Right renal cortex interstitium (tissue), 3 donors: ENCODE data around the gene IL11. TPM values are rescaled to one million over a fixed set of nuclear protein-coding genes. Genes with fewer than 3 reads are reported as not detected.
A peak's percentile ranks its signal among the peaks of the same experiment; 100 is the strongest.
"Not testable (repeated sequence)": the region's sequence is repeated elsewhere in the genome, so short reads cannot be mapped to it uniquely, and the experiment has no call there.

Experiments
- DNase-seq, 3 donors: peaks; one replicate each; pipeline ENCODE4 v3.0.0-alpha.2; 2013; ENCODE audit warnings: low read depth in 3 of 3, low spot score in 2 of 3
- polyA plus RNA-seq, 3 donors: library from polyadenylated mRNA; unstranded; fragments of 120-200 nt; gene quantifications; one replicate each; pipeline ENCODE4 v1.2.1, GENCODE V29; 2013; ENCODE audit not compliant: insufficient read length in 3 of 3

IL11 gene
- 1 to 10 TPM in 1 of 3 donors, under 1 TPM in 2; 0.69 to 1.0 (median 0.90) TPM for polyA plus RNA-seq

- no peak for DNase-seq
Measured at GRCh38 chr19:55370305-55370988, at the start of gene IL11. Gene IL11 (minus strand): TSS chr19:55370463. CDS start chr19:55370310, 153 bp downstream.

DNA sequence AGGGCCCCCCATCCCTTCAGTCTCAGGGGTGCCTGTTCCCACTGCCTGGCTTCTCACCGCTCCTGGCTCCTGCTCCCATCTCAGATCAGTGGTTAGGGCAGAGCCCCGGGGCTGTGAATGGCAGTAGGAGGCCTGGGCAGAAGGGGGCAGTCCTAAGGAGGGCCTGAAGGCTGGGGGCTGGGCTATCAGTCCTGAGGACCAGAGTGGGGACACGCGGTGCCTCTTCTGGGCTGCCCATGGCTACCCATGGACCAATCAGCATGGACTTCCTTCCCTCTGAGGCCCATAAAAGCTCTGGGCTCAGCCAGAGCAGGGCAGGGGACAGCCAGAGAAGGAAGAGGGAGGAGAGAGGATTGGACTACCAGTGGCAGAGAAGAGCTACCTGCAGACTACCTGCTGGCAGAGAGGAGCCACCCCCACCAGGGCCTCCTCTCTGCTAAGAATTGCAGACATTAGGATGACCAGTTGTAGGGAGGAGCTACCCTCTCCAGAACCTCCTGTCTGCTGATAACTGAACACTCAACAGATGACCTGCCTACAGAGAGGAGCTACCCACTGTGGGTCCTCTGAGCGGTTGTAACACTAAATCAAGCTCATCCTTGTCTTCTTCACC lies 49.5 kb upstream of the IL11 start:
- no peak for DNase-seq

- no peak for DNase-seq
Measured at GRCh38 chr19:55419103-55419502, 48.8 kb upstream of the IL11 start.

- DNase-seq, result peak in 1 of 3 donors; percentile 61
Measured at GRCh38 chr19:55418185-55418584, 47.9 kb upstream of the IL11 start.

- DNase-seq, result no peak
Measured at GRCh38 chr19:55410168-55410567, 39.9 kb upstream of the IL11 start.

GRCh38 chr19:55409179-55409578 lies 38.9 kb upstream of the IL11 start:
- not testable (repeated sequence) for DNase-seq

DNA sequence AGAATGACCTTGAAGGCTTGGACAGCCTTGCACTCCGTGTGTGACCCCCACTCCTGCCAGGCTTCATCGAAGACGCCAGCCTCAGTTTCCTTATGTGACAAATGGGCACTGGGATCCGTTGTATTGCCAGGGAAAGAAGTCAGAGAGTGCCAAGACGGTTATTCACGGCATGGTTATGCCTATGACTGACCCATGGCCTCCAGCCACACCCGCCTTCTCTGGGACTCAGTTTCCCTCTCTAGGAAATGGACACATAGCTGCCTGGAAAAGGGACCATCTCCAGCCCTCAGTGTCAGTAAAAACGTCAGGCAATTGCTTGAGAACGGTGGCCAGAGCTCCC lies 38.2 kb upstream of the IL11 start:
- no peak for DNase-seq

- DNase-seq, result peak; percentile 97
Measured at GRCh38 chr19:55407800-55408532, 37.7 kb upstream of the IL11 start.

DNA sequence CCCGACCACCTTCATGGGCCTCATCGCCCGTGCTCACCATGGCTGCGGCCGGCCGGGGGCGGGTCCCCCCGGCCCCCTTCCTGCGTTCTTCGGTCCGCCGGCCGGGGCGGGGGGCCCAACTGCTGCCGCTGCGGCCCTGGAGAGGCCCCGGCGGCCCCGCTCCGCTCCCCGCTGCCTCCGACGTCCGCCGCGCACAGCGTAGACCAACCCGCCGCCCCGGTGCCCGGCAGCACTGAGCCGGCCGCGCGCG lies 37.2 kb upstream of the IL11 start, which contains the start of gene UBE2S:
TSS of gene UBE2S (minus strand) at position 239 of the 250 bp plus-strand sequence. CDS start at position 40, 199 bp downstream.
- not testable (repeated sequence) for DNase-seq

DNA sequence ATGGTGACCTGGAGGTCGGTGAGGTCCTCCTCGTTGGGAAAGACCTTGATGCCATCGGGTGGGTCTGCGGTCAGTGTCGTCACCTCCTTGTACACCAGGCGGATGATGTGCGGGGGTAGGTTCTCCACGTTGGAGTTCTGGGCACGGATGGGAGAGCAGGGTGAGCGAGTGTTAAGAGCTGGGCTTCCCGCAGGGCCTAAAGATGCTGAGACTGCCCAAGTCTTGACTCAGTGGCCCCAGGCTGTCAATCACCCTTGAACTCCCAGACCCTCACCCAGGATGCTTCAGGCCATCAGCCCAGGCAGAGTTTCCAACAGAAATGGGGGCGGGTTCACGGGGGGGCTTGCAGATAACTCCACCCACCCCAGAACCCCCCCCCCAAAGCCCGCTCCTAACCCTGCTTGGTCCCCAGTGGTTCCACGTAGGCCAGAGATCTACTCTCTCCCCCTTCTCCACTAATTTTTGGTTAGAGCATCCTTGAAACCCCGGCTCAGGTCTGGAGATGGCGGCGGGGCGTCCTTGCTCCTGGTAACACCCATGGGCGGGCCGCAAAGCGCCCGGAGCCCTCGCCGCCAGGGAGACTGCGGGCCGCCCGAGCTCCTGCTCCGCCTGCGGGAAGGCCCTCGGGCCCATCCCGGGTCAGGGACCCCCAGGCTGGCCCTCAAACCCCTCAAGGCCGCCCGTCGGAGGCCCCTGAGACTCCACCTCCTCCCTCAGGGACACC lies 36.7 kb upstream of the IL11 start:
- DNase-seq, result no peak

GRCh38 chr19:55406091-55406825 lies 36.0 kb upstream of the IL11 start:
- DNase-seq, result no peak

DNA sequence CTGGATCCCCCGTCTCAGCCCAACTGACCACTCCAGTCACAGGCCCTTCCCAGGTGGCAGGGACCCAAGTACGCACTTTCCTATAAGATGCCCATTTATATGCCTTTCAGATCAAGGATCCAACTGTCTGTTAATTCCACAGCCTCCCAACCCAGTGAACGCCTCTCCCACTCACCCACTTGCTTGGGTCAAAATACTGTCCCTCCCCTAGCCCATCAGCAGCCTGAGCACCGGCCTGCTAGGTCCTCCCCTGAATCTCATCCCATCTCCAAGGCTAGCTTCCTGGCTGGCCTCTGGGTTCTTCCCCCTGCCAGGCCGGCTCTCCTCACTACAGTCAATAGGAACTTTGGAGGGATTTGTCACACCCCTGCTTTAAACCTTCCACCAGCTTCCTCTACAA lies 35.4 kb upstream of the IL11 start:
- DNase-seq, result no peak

GRCh38 chr19:55402509-55402908 lies 32.2 kb upstream of the IL11 start:
- DNase-seq, result no peak

DNA sequence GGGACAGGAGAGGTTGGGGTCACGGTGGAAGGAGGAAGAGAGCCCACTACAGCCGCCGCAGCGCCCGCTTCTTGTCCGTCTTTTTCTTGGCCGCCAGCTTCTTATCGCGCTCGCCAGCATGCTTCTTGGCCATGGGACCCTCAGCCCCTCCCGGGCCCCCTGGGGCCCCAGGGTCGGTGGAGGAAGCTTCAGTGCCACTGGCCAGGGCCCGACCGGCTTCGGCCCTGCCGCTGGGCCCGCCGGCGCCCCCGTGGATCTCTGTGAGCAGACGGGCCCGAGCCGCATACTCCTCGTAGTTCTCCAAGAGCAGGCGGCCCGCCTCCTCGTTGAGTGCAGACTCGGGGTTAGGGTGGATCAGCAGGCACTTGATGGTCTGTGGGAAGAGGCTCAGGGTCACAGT lies 31.1 kb upstream of the IL11 start:
- DNase-seq, result not testable (repeated sequence)

- DNase-seq, result no peak
Measured at GRCh38 chr19:55400281-55401087, 30.2 kb upstream of the IL11 start.

- no peak for DNase-seq
Measured at GRCh38 chr19:55398200-55398925, 28.1 kb upstream of the IL11 start.

DNA sequence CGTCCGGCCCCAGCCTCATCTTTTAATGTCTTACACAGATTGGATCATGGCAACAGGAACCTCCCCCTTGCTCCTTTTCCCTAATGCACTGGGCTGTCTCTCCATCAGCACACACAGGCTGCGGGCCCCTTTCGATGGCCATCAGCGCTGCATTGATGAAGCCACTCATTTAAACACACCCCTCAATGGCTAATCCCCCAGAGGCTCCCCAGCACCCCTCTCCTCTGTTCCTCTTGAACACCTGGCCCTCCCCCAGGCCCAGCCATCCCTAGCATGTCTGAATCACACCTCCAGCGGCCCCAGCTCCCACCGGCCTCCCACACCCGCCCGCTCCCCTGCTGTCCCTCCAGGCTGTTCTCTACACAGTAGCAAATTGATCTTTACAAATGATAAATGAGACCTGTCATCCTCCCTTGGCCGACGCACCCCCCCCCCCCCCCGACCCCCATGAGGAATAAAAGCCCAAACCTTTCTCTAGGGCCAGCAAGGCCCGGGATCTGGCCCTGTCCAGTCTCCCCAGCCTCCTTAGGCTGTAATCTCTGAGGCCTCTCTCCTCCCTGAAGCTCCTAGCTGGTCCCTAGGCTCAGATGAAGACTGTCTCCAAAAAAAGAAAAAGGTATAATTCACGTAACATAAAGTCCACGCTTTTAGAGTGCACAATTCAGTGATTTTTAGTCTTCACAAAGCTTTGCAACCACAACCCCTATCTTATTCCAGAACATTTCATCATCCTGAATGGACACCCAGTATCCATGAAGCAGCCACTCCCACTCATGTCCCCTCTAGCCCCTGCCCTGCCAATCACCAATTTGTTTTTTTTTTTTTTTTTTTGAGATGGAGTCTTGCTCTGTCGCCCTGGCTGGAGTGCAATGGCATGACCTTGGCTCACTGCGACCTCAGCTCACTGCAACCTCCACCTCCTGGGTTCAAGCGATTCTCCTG lies 22.8 kb upstream of the IL11 start:
- DNase-seq, result no peak
